Measurements from ENCODE around the gene TCFL5.

TCFL5 gene

GRCh38 chr20:62839261-62839660, 22.4 kb downstream of the TCFL5 start:
- H3K79me2 ChIP-seq (ENCODE audit: insufficient read depth, low read length) = no peaks in the 10 kb centered on the region
- no peak overlapping the region for H3K9ac ChIP-seq (ENCODE audit: low read depth, low read length, poor library complexity, severe bottlenecking)
- H3K9me2 ChIP-seq (replicated peaks; ENCODE audit: low read depth, low read length) = no peaks in the 10 kb centered on the region
- H3F3A ChIP-seq (ENCODE audit: low read depth) = no peaks in the 10 kb centered on the region
- H3K9me3 ChIP-seq (ENCODE audit: insufficient read depth, low read depth, low read length) = no peaks in the 10 kb centered on the region
- no peak overlapping the region for H2AFZ ChIP-seq (ENCODE audit: low read length)
- TF ChIP-seq CTCF (conservative IDR thresholded peaks at IDR 0.05; ENCODE audit: low read length) = no peak
- TF ChIP-seq EZH2phosphoT487 (IDR thresholded peaks at IDR 0.05; ENCODE audit: borderline replicate concordance) = no peak
- no peaks in the 10 kb centered on the region for H3K27me3 ChIP-seq (ENCODE audit: insufficient read depth, low read length, poor library complexity, severe bottlenecking)
- H4K20me1 ChIP-seq (ENCODE audit: insufficient read depth, low read length, poor library complexity, severe bottlenecking) = no peaks in the 10 kb centered on the region
- no peak overlapping the region for H3K4me2 ChIP-seq (ENCODE audit: low read depth, low read length, poor library complexity, severe bottlenecking)
- H3K4me3 ChIP-seq (ENCODE audit: low read length, poor library complexity, severe bottlenecking) = no peak overlapping the region
- no peaks in the 10 kb centered on the region for H3K4me1 ChIP-seq (ENCODE audit: insufficient read depth, low read length, poor library complexity, severe bottlenecking)
- H3K36me3 ChIP-seq (ENCODE audit: insufficient read depth, low read length) = no peaks in the 10 kb centered on the region

GRCh38 chr20:62838128-62838891, 23.3 kb downstream of the TCFL5 start:
- H3K9ac ChIP-seq (ENCODE audit: low read depth, low read length, poor library complexity, severe bottlenecking) = no peak overlapping the region
- no peaks in the 10 kb centered on the region for H3K9me2 ChIP-seq (replicated peaks; ENCODE audit: low read depth, low read length)
- no peaks in the 10 kb centered on the region for H3K9me3 ChIP-seq (ENCODE audit: insufficient read depth, low read depth, low read length)
- H3K36me3 ChIP-seq (ENCODE audit: insufficient read depth, low read length) = no peaks in the 10 kb centered on the region
- H3K79me2 ChIP-seq (ENCODE audit: insufficient read depth, low read length) = no peaks in the 10 kb centered on the region
- no peak overlapping the region for H2AFZ ChIP-seq (ENCODE audit: low read length)
- H3K4me3 ChIP-seq (ENCODE audit: low read length, poor library complexity, severe bottlenecking) = no peak overlapping the region
- no peaks in the 10 kb centered on the region for H4K20me1 ChIP-seq (ENCODE audit: insufficient read depth, low read length, poor library complexity, severe bottlenecking)
- no peaks in the 10 kb centered on the region for H3K4me1 ChIP-seq (ENCODE audit: insufficient read depth, low read length, poor library complexity, severe bottlenecking)
- H3F3A ChIP-seq (ENCODE audit: low read depth) = no peaks in the 10 kb centered on the region
- TF ChIP-seq EZH2phosphoT487 (IDR thresholded peaks at IDR 0.05; ENCODE audit: borderline replicate concordance) = no peak
- no peak for TF ChIP-seq CTCF (conservative IDR thresholded peaks at IDR 0.05; ENCODE audit: low read length)
- H3K27me3 ChIP-seq (ENCODE audit: insufficient read depth, low read length, poor library complexity, severe bottlenecking) = no peaks in the 10 kb centered on the region
- H3K4me2 ChIP-seq (ENCODE audit: low read depth, low read length, poor library complexity, severe bottlenecking) = no peak overlapping the region

- TF ChIP-seq CTCF (conservative IDR thresholded peaks at IDR 0.05; ENCODE audit: low read length) = no peak
- no peak for TF ChIP-seq EZH2phosphoT487 (IDR thresholded peaks at IDR 0.05; ENCODE audit: borderline replicate concordance)
These were observed 23.9 kb downstream of the TCFL5 start for GRCh38 chr20:62837790-62838127.

More at GRCh38 chr20:62837790-62838127, 23.9 kb downstream of the TCFL5 start:
- Histone ChIP-seq H3K9ac (ENCODE audit: low read depth, low read length, poor library complexity, severe bottlenecking) (no peak overlapping the region), H3K9me3 (ENCODE audit: insufficient read depth, low read depth, low read length) (no peaks in the 10 kb centered on the region), H3K36me3 (ENCODE audit: insufficient read depth, low read length) (no peaks in the 10 kb centered on the region), H3K4me3 (ENCODE audit: low read length, poor library complexity, severe bottlenecking) (no peak overlapping the region), H3K9me2 (replicated peaks; ENCODE audit: low read depth, low read length) (no peaks in the 10 kb centered on the region), H3F3A (ENCODE audit: low read depth) (no peaks in the 10 kb centered on the region), H3K4me2 (ENCODE audit: low read depth, low read length, poor library complexity, severe bottlenecking) (no peak overlapping the region), H3K79me2 (ENCODE audit: insufficient read depth, low read length) (no peaks in the 10 kb centered on the region), H3K27me3 (ENCODE audit: insufficient read depth, low read length, poor library complexity, severe bottlenecking) (no peaks in the 10 kb centered on the region), H2AFZ (ENCODE audit: low read length) (no peak overlapping the region), H3K4me1 (ENCODE audit: insufficient read depth, low read length, poor library complexity, severe bottlenecking) (no peaks in the 10 kb centered on the region), H4K20me1 (ENCODE audit: insufficient read depth, low read length, poor library complexity, severe bottlenecking) (no peaks in the 10 kb centered on the region)
